Medulla oblongata (tissue), 1 donor: ENCODE measurements around the gene SMIM22.
"Not testable (repeated sequence)": the region's sequence is repeated elsewhere in the genome, so short reads cannot be mapped to it uniquely, and the experiment has no call there.

Source experiments
- DNase-seq: peaks from one replicate; pipeline ENCODE4 v3.0.0-alpha.2; 2015; ENCODE audit errors: extremely low spot score

SMIM22 gene

GRCh38 chr16:4768549-4769305 is 26.4 kb upstream of the SMIM22 start:
- DNase-seq, result peak; percentile 97

GRCh38 chr16:4769306-4769638 is 25.9 kb upstream of the SMIM22 start:
- peak; percentile 9 for DNase-seq

GRCh38 chr16:4771646-4772045 is 23.5 kb upstream of the SMIM22 start:
- no peak for DNase-seq

- DNase-seq, result no peak
Observed at GRCh38 chr16:4772351-4772750, 22.8 kb upstream of the SMIM22 start.

- DNase-seq, result no peak
Observed at GRCh38 chr16:4775005-4775404, 20.2 kb upstream of the SMIM22 start.

GRCh38 chr16:4776141-4776705 is 18.9 kb upstream of the SMIM22 start:
- no peak for DNase-seq

- DNase-seq, result no peak
Observed at GRCh38 chr16:4777339-4778049, 17.7 kb upstream of the SMIM22 start.

- DNase-seq, result no peak
Observed at GRCh38 chr16:4778050-4778392, 17.1 kb upstream of the SMIM22 start.

GRCh38 chr16:4780235-4780634 is 14.9 kb upstream of the SMIM22 start:
- no peak for DNase-seq

GRCh38 chr16:4783251-4783950 is 11.8 kb upstream of the SMIM22 start:
- no peak for DNase-seq

- DNase-seq, result no peak
Observed at GRCh38 chr16:4783951-4784336, 11.2 kb upstream of the SMIM22 start.

GRCh38 chr16:4784444-4784987 is 10.7 kb upstream of the SMIM22 start:
- DNase-seq, result not testable (repeated sequence)

GRCh38 chr16:4785758-4786433 is 9.3 kb upstream of the SMIM22 start:
- DNase-seq, result no peak

GRCh38 chr16:4787068-4787467 is 8.1 kb upstream of the SMIM22 start:
- DNase-seq, result no peak

GRCh38 chr16:4787627-4788482 is 7.3 kb upstream of the SMIM22 start, which contains the start of gene SEPTIN12:
Gene SEPTIN12, minus strand, starts transcription at chr16:4788345. Its CDS starts 700 bp downstream, at chr16:4787645.
- no peak for DNase-seq

GRCh38 chr16:4788489-4788889 is 6.7 kb upstream of the SMIM22 start:
- no peak for DNase-seq

GRCh38 chr16:4788910-4789309 is 6.3 kb upstream of the SMIM22 start:
- no peak for DNase-seq

- no peak for DNase-seq
Observed at GRCh38 chr16:4790261-4790660, 4.9 kb upstream of the SMIM22 start.

- no peak for DNase-seq
Observed at GRCh38 chr16:4790871-4791270, 4.3 kb upstream of the SMIM22 start.

- no peak for DNase-seq
Observed at GRCh38 chr16:4792951-4793513, 2.1 kb upstream of the SMIM22 start.
